IPS-NIHi7 (cell line): ENCODE measurements around the gene LRBA.
"Not testable (repeated sequence)": the region's sequence is repeated elsewhere in the genome, so short reads cannot be mapped to it uniquely, and the experiment has no call there.

Experiments used
- DNase-seq: peaks from one replicate; pipeline ENCODE4 v3.0.0; 2012; ENCODE audit warnings: mixed read lengths; ENCODE audit errors: extremely low spot score

Gene LRBA

GRCh38 chr4:150943126-150943525 lies 72.0 kb downstream of the LRBA start:
- no peak for DNase-seq

GRCh38 chr4:150942539-150942938 lies 72.5 kb downstream of the LRBA start:
- DNase-seq = no peak

DNA sequence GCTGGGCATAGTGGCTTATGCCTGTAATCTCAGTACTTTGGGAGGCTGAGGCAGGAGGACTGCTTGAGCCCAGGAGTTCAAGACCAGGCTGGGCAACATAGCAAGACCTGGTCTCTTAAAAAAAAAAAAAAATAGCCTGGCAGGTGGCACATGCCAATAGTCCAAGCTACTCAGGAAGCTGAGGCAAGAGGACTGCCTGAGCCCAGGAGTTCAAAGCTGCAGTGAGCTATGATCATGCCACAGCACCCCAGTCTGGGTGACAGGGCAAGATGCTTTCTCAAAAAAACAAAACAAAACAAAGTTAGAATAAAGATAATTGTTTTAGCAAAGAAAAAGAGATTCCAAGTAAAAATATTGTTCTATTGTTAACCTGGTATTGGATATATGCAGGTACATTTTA lies 75.0 kb downstream of the LRBA start:
- no peak for DNase-seq

DNA sequence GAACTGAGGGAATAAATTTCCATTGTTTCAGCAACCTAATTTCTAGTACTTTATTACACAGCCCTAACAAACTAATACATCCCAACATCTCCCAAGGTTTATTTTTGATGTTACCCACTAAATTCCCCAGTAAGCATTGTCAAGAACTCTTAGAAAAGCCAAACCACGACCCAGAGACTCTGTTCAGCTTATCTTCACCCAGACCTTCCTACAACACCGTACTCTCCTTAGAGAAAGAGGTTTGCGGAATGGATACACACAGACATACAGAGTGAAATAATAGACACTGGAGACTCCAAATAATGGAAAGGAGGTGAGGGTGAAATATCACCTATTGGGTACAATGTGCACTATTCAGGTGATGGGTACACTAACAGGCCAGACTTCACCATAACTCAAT lies 75.6 kb downstream of the LRBA start:
- no peak for DNase-seq

DNA sequence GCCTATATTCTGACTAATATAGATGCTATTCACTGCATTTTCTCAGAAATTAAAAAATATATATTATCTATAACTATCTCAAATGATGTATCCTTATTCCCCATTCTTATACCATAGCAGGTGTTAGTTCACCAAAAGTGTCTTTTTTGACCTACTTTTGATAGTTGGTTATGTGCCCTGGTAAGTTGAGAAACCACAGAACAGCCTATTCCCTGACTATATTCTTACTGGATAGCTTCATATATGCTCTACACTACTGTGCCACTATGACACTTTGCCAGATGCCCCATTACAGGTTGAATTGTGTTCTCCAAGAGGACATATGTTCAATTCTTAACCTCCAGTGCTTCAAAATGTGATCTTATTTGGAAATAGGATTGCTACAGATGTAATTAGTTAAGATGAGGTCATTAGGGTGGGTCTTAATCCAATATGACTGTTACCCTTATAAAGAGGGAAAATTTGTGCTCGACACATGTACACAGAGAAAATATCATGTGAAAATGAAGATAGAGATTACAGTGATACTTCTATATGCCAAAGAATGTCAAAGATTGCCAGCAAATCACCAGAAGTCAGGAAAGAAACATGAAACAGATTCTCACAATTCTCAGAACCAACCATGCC lies 76.1 kb downstream of the LRBA start:
- DNase-seq = no peak

GRCh38 chr4:150938417-150938816 lies 76.7 kb downstream of the LRBA start:
- peak; percentile 24 for DNase-seq

DNA sequence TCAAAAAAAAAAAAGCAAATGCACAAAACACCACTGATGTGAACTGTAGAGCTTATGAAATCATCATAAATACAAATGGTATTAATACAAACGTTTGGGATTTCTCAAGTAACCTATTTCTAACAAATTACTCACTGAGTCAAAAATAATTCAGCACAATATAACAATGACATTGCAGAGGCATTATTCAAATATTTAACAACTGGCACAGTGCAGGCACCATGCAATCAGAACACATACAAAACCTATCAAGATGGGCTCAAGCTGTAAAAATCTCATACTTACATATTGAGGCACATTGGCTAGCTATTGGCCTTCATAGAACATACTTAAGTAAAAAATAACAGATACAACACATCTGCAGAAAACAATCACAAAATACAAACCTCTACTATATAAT lies 81.1 kb downstream of the LRBA start:
- DNase-seq = no peak

DNA sequence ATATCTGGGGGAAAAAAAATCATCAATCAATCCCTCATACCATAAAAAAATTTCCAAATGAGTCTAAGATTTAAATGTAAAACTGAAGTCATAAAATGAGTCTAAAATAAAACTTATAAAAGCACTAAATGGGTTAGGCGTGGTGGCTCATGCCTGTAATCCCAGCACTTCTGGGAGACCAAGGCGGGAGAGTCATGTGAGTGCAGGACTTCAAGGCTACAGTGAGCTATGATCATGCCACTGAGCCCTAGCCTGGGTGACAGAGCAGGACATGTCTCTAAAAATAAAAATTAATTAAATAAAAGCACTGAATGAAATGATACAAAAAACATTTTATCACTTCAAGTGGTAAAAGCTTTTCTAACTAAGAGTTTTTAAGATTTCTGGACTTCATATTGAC lies 83.3 kb downstream of the LRBA start:
- DNase-seq = no peak

GRCh38 chr4:150931005-150931404 lies 84.1 kb downstream of the LRBA start:
- DNase-seq = no peak

GRCh38 chr4:150923945-150924344 lies 91.1 kb downstream of the LRBA start:
- DNase-seq = no peak

DNA sequence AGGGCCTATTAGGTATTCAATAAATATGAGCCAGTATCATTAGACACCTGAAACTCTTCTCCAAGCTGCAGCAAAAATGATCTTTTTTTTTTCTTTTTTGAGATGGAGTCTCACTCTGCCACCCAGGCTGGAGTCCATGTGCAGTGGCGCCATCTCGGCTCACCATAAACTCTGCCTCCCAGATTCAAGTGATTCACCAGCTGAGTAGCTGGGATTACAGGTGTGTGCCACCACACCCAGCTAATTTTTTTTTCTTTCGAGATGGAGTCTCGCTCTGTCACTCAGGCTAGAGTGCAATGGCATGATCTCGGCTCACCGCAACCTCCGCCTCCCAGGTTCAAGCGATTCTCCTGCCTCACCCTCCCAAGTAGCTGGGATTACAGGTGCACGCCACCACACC lies 93.6 kb downstream of the LRBA start:
- DNase-seq = not testable (repeated sequence)

GRCh38 chr4:150918562-150918961 lies 96.5 kb downstream of the LRBA start:
- not testable (repeated sequence) for DNase-seq

GRCh38 chr4:150911326-150911725 lies 103.8 kb downstream of the LRBA start:
- no peak for DNase-seq

GRCh38 chr4:150909116-150909515 lies 106.0 kb downstream of the LRBA start:
- no peak for DNase-seq

- peak; percentile 15 for DNase-seq
These were observed 108.0 kb downstream of the LRBA start for GRCh38 chr4:150906987-150907633.

GRCh38 chr4:150904671-150905070 lies 110.4 kb downstream of the LRBA start:
- no peak for DNase-seq

GRCh38 chr4:150903603-150904002 lies 111.5 kb downstream of the LRBA start:
- no peak for DNase-seq

DNA sequence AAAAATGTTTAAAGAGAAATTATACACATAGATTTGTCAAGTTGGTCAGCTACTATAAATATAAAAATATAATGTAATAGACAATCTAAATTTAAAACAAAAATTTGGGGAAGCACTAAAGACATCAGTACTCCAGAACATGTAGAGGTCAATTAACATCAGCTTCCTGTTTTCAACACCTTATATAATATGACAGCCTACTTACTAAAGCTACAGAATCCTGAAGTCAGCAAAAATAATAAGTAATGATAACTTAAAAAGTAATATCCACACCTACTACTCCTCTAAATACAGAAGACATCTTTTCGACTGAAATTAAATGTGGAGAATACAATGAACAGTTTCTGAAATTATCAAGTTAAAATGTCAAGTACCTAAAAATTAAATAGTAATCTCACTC lies 118.6 kb downstream of the LRBA start:
- no peak for DNase-seq

GRCh38 chr4:150890246-150890645 lies 124.8 kb downstream of the LRBA start:
- no peak for DNase-seq

DNA sequence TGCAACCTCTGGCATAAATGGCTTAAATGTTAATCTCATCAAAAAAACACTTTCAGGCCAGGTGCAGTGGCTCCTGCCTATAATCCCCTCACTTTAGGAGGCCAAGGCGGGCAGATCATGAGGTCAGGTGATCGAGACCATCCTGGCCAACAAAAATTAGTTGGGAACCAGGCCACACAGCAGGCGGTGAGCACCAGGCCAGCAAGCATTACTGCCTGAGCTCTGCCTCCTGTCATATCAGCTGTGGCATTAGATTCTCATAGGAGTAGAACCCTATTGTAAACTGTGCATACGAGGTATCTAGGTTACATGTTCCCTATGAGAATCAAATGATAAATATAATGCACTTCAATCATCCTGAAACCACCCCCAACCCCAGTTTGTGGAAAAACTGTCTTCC lies 125.8 kb downstream of the LRBA start:
- no peak for DNase-seq

GRCh38 chr4:150888625-150889024 lies 126.5 kb downstream of the LRBA start:
- DNase-seq = no peak

DNA sequence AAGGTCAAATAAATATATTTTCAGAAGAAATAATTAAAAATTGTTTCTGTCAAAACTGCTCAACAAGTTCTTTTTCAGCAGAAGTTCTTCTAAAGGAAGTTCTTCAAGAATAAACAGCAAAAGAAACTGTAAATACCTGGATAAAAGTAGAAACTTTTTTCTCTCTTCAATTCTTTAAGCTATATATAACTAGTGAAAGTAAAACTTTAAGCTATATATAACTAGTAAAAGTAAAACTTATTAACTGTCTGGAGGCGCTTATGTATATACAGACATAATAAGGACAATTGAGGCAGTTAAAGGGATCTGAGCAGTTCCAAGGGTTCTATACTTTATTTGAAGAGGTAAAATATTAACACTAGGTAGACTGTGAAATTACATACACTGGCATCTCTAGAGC lies 126.9 kb downstream of the LRBA start:
- DNase-seq = no peak

DNA sequence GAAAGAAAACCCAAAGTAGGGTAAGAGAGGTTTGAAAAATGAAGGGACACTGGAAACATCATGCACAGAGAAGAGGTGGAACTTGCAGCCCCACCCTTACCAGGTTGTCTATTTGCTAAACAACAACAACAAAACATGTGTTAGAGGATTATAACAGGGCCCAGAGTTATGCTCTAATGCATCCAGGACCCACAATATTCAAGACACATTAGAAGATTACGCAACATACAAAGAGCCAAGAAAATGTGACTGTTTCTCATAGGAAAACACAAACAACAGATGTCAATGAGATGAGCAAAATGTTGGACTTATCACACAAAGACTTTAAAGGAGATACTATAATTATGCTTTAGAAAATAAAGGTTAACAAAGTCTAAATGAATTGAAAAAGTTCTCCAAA lies 128.5 kb downstream of the LRBA start:
- DNase-seq = no peak

- DNase-seq = no peak
These were observed 130.5 kb downstream of the LRBA start for GRCh38 chr4:150884625-150885024.
